HepG2 (cell line): Measurements from ENCODE around the gene RRP12. TPM values are rescaled to one million over a fixed set of nuclear protein-coding genes. Genes with fewer than 3 reads are reported as not detected.

Source experiments
- ATAC-seq: fragments of 200-7000 bp; cut with Tn5 transposase; 3 replicates; pipeline ENCODE4 v1.9.1; 2020; ENCODE audit warnings: mild to moderate bottlenecking, moderate library complexity
- BruUV-seq: library from RNA; stranded (reverse); fragments of 400-500 nt; replicated peaks from 2 replicates; lab custom pipeline; 2021; lab: Mats Ljungman, UMichigan
- CTCF ChIA-PET: fragments of 300-600 bp; formaldehyde crosslinking; extraction: SDS; loops from one replicate; lab custom pipeline; 2021; ENCODE audit warnings: low total read pairs, inconsistent platforms, low intra/inter-chr PET ratio; lab: Yijun Ruan, JAX
- POLR2A ChIA-PET: fragments of 350-600 bp; sonication (Branson Sonifier 250); formaldehyde crosslinking; loops from one replicate; lab custom pipeline; 2020; ENCODE audit warnings: antibody characterized with exemption, inconsistent platforms; lab: Yijun Ruan, JAX
- DNase-seq: peaks from one replicate; pipeline ENCODE4 v3.0.0-alpha.2; 2015; ENCODE audit warnings: low spot score
- FAIRE-seq: peaks from 3 replicates; lab custom pipeline; 2011; peaks lifted over from hg19 to GRCh38; lab: Jason Lieb, UNC
- H2AFZ ChIP-seq: one replicate; pipeline ENCODE4 v1.6.1; 2011; ENCODE audit warnings: low read length, inconsistent platforms
- H3K27ac ChIP-seq: fragments of 300-600 bp; 3 replicates; pipeline ENCODE4 v1.8.0; 2011; ENCODE audit warnings: mixed run types, mild to moderate bottlenecking, mixed read lengths, low read length, inconsistent platforms; ENCODE audit not compliant: insufficient read depth; ENCODE audit errors: extremely low read length
- H3K27me3 ChIP-seq, 2 experiments: fragments of 200-600 bp in 1 of 2; 2 replicates in 1 of 2; 3 replicates in 1 of 2; pipeline versions ENCODE4 v1.6.0 to v1.8.0; 2011; ENCODE audit warnings: low read length in 2 of 2, mild to moderate bottlenecking in 2 of 2, moderate library complexity in 2 of 2, inconsistent platforms in 1 of 2; ENCODE audit not compliant: insufficient read depth in 2 of 2, control insufficient read depth in 1 of 2
- H3K36me3 ChIP-seq, 2 experiments: fragments of 200-600 bp in 1 of 2; replicated peaks in 1 of 2; 2 replicates in 1 of 2; 3 replicates in 1 of 2; pipeline versions ENCODE4 v1.5.1 to v1.8.0; 2011; ENCODE audit warnings: low read length in 2 of 2, inconsistent platforms in 1 of 2; ENCODE audit not compliant: insufficient read depth in 2 of 2, control insufficient read depth in 1 of 2
- H3K4me1 ChIP-seq: 2 replicates; pipeline ENCODE4 v1.5.1; 2012; ENCODE audit warnings: low read length, inconsistent platforms; ENCODE audit not compliant: insufficient read depth
- H3K4me2 ChIP-seq: 2 replicates; pipeline ENCODE4 v1.6.0; 2011; ENCODE audit warnings: low read depth, low read length, inconsistent platforms
- H3K4me3 ChIP-seq, 3 experiments: fragments of 200-600 bp in 1 of 3; sonication (generic), shearing (Covaris generic) in 1 of 3; replicated peaks in 1 of 3; 2 replicates each; pipeline ENCODE4 v1.5.1; 2011 to 2016; ENCODE audit warnings: low read length in 3 of 3, inconsistent platforms in 2 of 3, low read depth in 2 of 3, mild to moderate bottlenecking in 2 of 3, control low read depth in 1 of 3, mixed read lengths in 1 of 3; ENCODE audit not compliant: insufficient read depth in 1 of 3
- H3K79me2 ChIP-seq: one replicate; pipeline ENCODE4 v1.6.1; 2011; ENCODE audit warnings: low read length, inconsistent platforms; ENCODE audit not compliant: insufficient read depth
- H3K9ac ChIP-seq: 2 replicates; pipeline ENCODE4 v1.6.0; 2011; ENCODE audit warnings: mild to moderate bottlenecking, low read depth, low read length, inconsistent platforms; ENCODE audit not compliant: insufficient read depth
- H3K9me3 ChIP-seq: 2 replicates; pipeline ENCODE4 v1.5.1; 2012; ENCODE audit warnings: mild to moderate bottlenecking, low read length
- H4K20me1 ChIP-seq: 2 replicates; pipeline ENCODE4 v1.6.0; 2011; ENCODE audit warnings: inconsistent platforms, mild to moderate bottlenecking, low read length, moderate library complexity; ENCODE audit not compliant: insufficient read depth
- GABPA ChIP-seq, 2 experiments: IDR thresholded peaks; 2 replicates each; pipeline ENCODE4 v1.6.1; 2011 to 2016; ENCODE audit warnings: low read depth in 2 of 2, low read length in 1 of 2, missing biosample characterization in 1 of 2, missing genetic modification characterization in 1 of 2
- MIER2 ChIP-seq: IDR thresholded peaks from 2 replicates; pipeline ENCODE4 v1.6.1; 2016; ENCODE audit warnings: missing biosample characterization, missing genetic modification reagents
- NFIB ChIP-seq: sonication (generic); formaldehyde crosslinking; IDR thresholded peaks from 2 replicates; pipeline ENCODE4 v1.9.0; 2021; ENCODE audit warnings: missing genetic modification reagents, mild to moderate bottlenecking, borderline replicate concordance
- SP5 ChIP-seq: IDR thresholded peaks from 2 replicates; pipeline ENCODE4 v1.6.1; 2016; ENCODE audit warnings: low read depth, borderline replicate concordance
- SSRP1 ChIP-seq: IDR thresholded peaks from 2 replicates; pipeline ENCODE4 v1.6.1; 2016; ENCODE audit warnings: control low read depth
- ZFP62 ChIP-seq: sonication (generic); formaldehyde crosslinking; IDR thresholded peaks from 2 replicates; pipeline ENCODE4 v1.4.0; 2020; ENCODE audit warnings: missing genetic modification reagents
- ZIK1 ChIP-seq: sonication (generic); formaldehyde crosslinking; IDR thresholded peaks from 2 replicates; pipeline ENCODE4 v1.5.0; 2020; ENCODE audit warnings: mild to moderate bottlenecking, low read depth, missing genetic modification reagents, borderline replicate concordance
- ZNF17 ChIP-seq: sonication (generic); formaldehyde crosslinking; IDR thresholded peaks from 2 replicates; pipeline ENCODE4 v1.5.0; 2020; ENCODE audit warnings: mild to moderate bottlenecking, missing genetic modification reagents
- ZNF543 ChIP-seq: sonication (generic); formaldehyde crosslinking; IDR thresholded peaks from 2 replicates; pipeline ENCODE4 v1.4.0; 2020; ENCODE audit warnings: mild to moderate bottlenecking, missing genetic modification reagents
- ZNF572 ChIP-seq: sonication (generic); formaldehyde crosslinking; IDR thresholded peaks from 2 replicates; pipeline ENCODE4 v1.5.1; 2020; ENCODE audit warnings: mild to moderate bottlenecking, missing genetic modification reagents
- ZNF670 ChIP-seq: sonication (generic); formaldehyde crosslinking; IDR thresholded peaks from 2 replicates; pipeline ENCODE4 v1.8.0; 2022; ENCODE audit warnings: mild to moderate bottlenecking, missing genetic modification reagents, borderline replicate concordance
- ZNF7 ChIP-seq: IDR thresholded peaks from 2 replicates; pipeline ENCODE4 v1.6.1; 2016; ENCODE audit warnings: missing biosample characterization, missing genetic modification reagents
- ZNF713 ChIP-seq: sonication (generic); formaldehyde crosslinking; IDR thresholded peaks from 2 replicates; pipeline ENCODE4 v1.4.0; 2020; ENCODE audit warnings: mild to moderate bottlenecking, missing genetic modification reagents
- ZNF790 ChIP-seq: sonication (generic); formaldehyde crosslinking; IDR thresholded peaks from 2 replicates; pipeline ENCODE4 v1.8.0; 2022; ENCODE audit warnings: missing genetic modification reagents, mild to moderate bottlenecking, borderline replicate concordance
- WGBS: methylation state at CpG from one replicate; pipeline ENCODE4 v1.1.6; 2017; ENCODE audit warnings: low lambda C conversion rate; 5-methylcytosine and 5-hydroxymethylcytosine counted together
- in situ Hi-C: cut with HindIII; loops from 2 replicates; pipeline ENCODE4 v1.10.0; 2017; ENCODE audit warnings: low pct_unique_long_range_greater_than_20kb; ENCODE audit not compliant: extremely low pct_ligation_motif_present
- intact Hi-C: fragments of 100-400 bp; cut with micrococcal nuclease; formaldehyde crosslinking; loops from one replicate; pipeline ENCODE4 v1.10.0; 2022; ENCODE audit not compliant: unreplicated experiment
- polyA plus RNA-seq, 8 experiments: library from polyadenylated mRNA; depleted of rRNA in 3 of 8; stranded (reverse) in 7 of 8; unstranded in 1 of 8; fragments of >200 nt; fragmentation: Illumina TruSeq in 4 of 8; extraction: Trizol in 4 of 8; gene quantifications; 2 replicates each; pipeline versions ENCODE4 v1.2.1 to v1.2.3, GENCODE V29; 2011 to 2016; ENCODE audit warnings: low read depth in 4 of 8, missing spikeins in 1 of 8, mixed read lengths in 1 of 8; ENCODE audit not compliant: insufficient read depth in 1 of 8
- total RNA-seq, 5 experiments: library from RNA; depleted of rRNA; stranded (reverse); fragments of >200 nt; fragmentation: Illumina TruSeq; extraction: Trizol; gene quantifications; 2 replicates each; pipeline ENCODE4 v1.2.3, GENCODE V29; 2016; ENCODE audit warnings: low read depth in 1 of 5
- TF ChIP-seq, protein P1 (sequence below): IDR thresholded peaks from 2 replicates; pipeline ENCODE4 v1.6.1; 2016; ENCODE audit warnings: low read depth
- TF ChIP-seq, protein P2 (sequence below): IDR thresholded peaks from 2 replicates; pipeline ENCODE4 v1.6.1; 2016; ENCODE audit warnings: low read depth, borderline replicate concordance
- TF ChIP-seq, protein P3 (sequence below): sonication (generic); formaldehyde crosslinking; IDR thresholded peaks from 2 replicates; pipeline ENCODE4 v1.4.0; 2020; ENCODE audit warnings: missing genetic modification reagents
- TF ChIP-seq, protein P4 (sequence below): sonication (generic); formaldehyde crosslinking; IDR thresholded peaks from 2 replicates; pipeline ENCODE4 v1.4.0; 2020; ENCODE audit warnings: mild to moderate bottlenecking, missing genetic modification reagents

RRP12 gene
- total and polyA plus RNA-seq, 2 of the 13 experiments (the other 11 are each of a cell fraction or from before 2014, with no cell fraction given): 13.2 to 39.4 TPM

DNA sequence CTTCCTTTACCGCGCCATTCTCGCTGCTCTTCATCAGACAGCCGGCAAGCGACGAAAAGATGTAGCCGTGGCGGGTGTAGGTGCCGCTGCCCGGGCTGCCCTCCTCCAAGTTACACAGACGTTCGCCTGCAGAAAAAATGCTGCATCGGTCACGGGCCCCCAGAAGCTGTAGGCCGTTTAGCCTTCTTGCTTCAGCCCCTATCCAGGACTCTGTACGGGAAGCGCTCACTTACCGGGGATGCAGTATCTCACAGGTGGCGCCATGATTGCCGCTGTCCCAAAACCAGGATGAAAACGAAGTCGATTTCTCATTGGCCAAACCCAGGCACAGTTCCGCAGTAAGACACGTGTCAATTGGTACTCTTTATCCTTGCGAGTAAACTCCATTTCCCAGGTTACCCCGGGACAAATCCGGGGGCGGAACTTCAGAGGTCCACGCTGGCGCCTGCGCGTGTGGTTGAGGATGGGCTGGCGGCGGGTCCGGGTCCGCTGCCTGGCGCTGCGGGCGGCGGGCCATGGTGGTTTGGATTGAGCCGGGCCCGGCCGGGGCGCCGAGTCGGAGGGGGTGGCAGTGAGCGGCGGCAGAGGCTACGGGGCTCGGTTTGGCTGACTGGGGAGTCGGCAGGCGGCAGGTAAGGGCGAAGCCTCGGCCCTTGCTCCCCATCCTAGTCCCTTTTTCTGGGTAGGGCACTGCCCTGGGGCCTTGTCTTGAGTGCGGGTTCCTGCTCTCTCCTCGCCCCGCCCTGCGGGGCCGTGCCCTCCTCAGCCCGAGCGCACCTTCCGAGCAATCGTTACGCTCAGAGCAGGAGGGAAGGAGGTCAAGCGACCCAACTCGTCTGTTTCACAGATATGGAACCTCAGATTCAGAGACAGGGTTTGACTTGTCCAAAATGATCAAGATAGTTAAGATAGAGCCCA is 44.8 kb upstream of the RRP12 start, which contains the start of the genes EXOSC1 and ZDHHC16:
EXOSC1 (minus strand) TSS at position 285 of the 918 bp plus-strand sequence; CDS start at position 264, 21 bp downstream.
ZDHHC16 (plus strand) TSS at position 454 of the 918 bp plus-strand sequence. CDS start 5,501 bp downstream, outside the sequence.
- Histone ChIP-seq H3K27me3 (no peaks in the 10 kb centered on the region; a peak in 1 of 5 replicates), H3K9me3 (no peaks in the 10 kb centered on the region), H3K36me3 (peaks cover 0 to 5% of the 10 kb centered on the region in 2 experiments; a peak in 4 of 5 replicates), H3K4me3 (peak within 1 kb of the TSS; percentile 83 to 99 (median 93)), H3K4me2 (peak within 1 kb of the TSS; percentile 89), H3K9ac (peak within 1 kb of the TSS; percentile 83), H3K27ac (peak within 1 kb of the TSS; percentile 60), H3K79me2 (peaks cover 36% of the 10 kb centered on the region), H2AFZ (peak within 1 kb of the TSS; percentile 81), H4K20me1 (peaks cover 8% of the 10 kb centered on the region; the same call in 1 of the 2 replicates), H3K4me1 (peaks cover 43% of the 10 kb centered on the region)
- DNase-seq (peak; percentile 97), ATAC-seq (peak; percentile 95), FAIRE-seq (peak; percentile 94)
- in situ Hi-C loops: no loop called here
- ChIA-PET POLR2A (interaction anchor here (1.0 kb wide), 1 partner anchor 12 kb away, joined by 4 read pairs; no protein-coding TSS in a partner anchor), CTCF (interaction anchor here (2.3 kb wide), 1 partner anchor 38 kb away, joined by 12 read pairs; no protein-coding TSS in a partner anchor)
- intact Hi-C loops: loop anchor here (1.0 to 2.0 kb wide), 2 partner anchors 17 to 39 kb away; no protein-coding TSS in a partner anchor
- TSS peak; percentile 85 for BruUV-seq
- WGBS: 3% methylated on average over 14 of the region's 66 CpGs
- TF ChIP-seq, protein P1, sequence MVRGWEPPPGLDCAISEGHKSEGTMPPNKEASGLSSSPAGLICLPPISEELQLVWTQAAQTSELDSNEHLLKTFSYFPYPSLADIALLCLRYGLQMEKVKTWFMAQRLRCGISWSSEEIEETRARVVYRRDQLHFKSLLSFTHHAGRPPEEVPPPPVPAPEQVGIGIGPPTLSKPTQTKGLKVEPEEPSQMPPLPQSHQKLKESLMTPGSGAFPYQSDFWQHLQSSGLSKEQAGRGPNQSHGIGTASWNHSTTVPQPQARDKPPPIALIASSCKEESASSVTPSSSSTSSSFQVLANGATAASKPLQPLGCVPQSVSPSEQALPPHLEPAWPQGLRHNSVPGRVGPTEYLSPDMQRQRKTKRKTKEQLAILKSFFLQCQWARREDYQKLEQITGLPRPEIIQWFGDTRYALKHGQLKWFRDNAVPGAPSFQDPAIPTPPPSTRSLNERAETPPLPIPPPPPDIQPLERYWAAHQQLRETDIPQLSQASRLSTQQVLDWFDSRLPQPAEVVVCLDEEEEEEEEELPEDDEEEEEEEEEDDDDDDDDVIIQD (CRISPR knock-in tag): peak; percentile 63; the same call in 1 of the 2 replicates
- TF ChIP-seq GABPA (IDR thresholded peaks at IDR 0.05; ENCODE audit: low read depth, low read length): peak; percentile 29; the same call in 1 of the 2 replicates
- peak; percentile 86 for TF ChIP-seq GABPA (CRISPR knock-in tag; IDR thresholded peaks at IDR 0.05; ENCODE audit: low read depth)
- TF ChIP-seq ZNF572 (CRISPR knock-in tag): no peak; the same call in 1 of the 2 replicates
- TF ChIP-seq ZNF17: no peak
- no peak for TF ChIP-seq SP5 (CRISPR knock-in tag)
- no peak for TF ChIP-seq ZNF790 (CRISPR knock-in tag)
- TF ChIP-seq ZFP62: no peak
- TF ChIP-seq ZNF713 (CRISPR knock-in tag): no peak
- no peak; the same call in 1 of the 2 replicates for TF ChIP-seq ZNF543 (CRISPR knock-in tag)
- no peak; the same call in 1 of the 2 replicates for TF ChIP-seq ZIK1 (CRISPR knock-in tag)
- TF ChIP-seq, protein P2, sequence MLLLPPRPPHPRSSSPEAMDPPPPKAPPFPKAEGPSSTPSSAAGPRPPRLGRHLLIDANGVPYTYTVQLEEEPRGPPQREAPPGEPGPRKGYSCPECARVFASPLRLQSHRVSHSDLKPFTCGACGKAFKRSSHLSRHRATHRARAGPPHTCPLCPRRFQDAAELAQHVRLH (CRISPR knock-in tag): peak; percentile 32; the same call in 1 of the 2 replicates
- no peak for TF ChIP-seq NFIB (CRISPR knock-in tag)
- no peak for TF ChIP-seq MIER2 (CRISPR knock-in tag)
- no peak for TF ChIP-seq ZNF670 (CRISPR knock-in tag)
- TF ChIP-seq, protein P3, sequence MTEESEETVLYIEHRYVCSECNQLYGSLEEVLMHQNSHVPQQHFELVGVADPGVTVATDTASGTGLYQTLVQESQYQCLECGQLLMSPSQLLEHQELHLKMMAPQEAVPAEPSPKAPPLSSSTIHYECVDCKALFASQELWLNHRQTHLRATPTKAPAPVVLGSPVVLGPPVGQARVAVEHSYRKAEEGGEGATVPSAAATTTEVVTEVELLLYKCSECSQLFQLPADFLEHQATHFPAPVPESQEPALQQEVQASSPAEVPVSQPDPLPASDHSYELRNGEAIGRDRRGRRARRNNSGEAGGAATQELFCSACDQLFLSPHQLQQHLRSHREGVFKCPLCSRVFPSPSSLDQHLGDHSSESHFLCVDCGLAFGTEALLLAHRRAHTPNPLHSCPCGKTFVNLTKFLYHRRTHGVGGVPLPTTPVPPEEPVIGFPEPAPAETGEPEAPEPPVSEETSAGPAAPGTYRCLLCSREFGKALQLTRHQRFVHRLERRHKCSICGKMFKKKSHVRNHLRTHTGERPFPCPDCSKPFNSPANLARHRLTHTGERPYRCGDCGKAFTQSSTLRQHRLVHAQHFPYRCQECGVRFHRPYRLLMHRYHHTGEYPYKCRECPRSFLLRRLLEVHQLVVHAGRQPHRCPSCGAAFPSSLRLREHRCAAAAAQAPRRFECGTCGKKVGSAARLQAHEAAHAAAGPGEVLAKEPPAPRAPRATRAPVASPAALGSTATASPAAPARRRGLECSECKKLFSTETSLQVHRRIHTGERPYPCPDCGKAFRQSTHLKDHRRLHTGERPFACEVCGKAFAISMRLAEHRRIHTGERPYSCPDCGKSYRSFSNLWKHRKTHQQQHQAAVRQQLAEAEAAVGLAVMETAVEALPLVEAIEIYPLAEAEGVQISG (CRISPR knock-in tag): peak; percentile 72; the same call in 1 of the 2 replicates
- no peak for TF ChIP-seq ZNF7 (CRISPR knock-in tag)
- no peak for TF ChIP-seq SSRP1 (CRISPR knock-in tag)
- TF ChIP-seq, protein P4, sequence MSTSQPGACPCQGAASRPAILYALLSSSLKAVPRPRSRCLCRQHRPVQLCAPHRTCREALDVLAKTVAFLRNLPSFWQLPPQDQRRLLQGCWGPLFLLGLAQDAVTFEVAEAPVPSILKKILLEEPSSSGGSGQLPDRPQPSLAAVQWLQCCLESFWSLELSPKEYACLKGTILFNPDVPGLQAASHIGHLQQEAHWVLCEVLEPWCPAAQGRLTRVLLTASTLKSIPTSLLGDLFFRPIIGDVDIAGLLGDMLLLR (CRISPR knock-in tag): 0 out of 2 replicates have a peak, but pooled peaks have one; percentile 25
